Cardiac muscle cell (in vitro differentiated cells and primary cell): Measurements from ENCODE around the gene CFAP74. TPM values are rescaled to one million over a fixed set of nuclear protein-coding genes. Genes with fewer than 3 reads are reported as not detected.

Experiments
- DNase-seq, 2 donors: peaks; one replicate each; pipeline versions ENCODE4 v3.0.0 to v3.0.0-alpha.2; 2010 to 2017; ENCODE audit warnings: low read depth in 1 of 2, low spot score in 1 of 2
- H3K27ac ChIP-seq: fragments of 200-600 bp; sonication (generic); 2 replicates; pipeline ENCODE4 v1.5.1; 2016
- H3K27me3 ChIP-seq: fragments of 200-600 bp; sonication (generic); 2 replicates; pipeline ENCODE4 v1.6.0; 2016; ENCODE audit warnings: control low read depth
- H3K36me3 ChIP-seq: fragments of 200-600 bp; sonication (generic); 2 replicates; pipeline ENCODE4 v1.5.1; 2016; ENCODE audit warnings: control low read depth
- H3K4me1 ChIP-seq: fragments of 200-600 bp; sonication (generic); 2 replicates; pipeline ENCODE4 v1.8.1; 2017; ENCODE audit warnings: low read depth, mild to moderate bottlenecking, mixed run types
- H3K4me3 ChIP-seq: fragments of 200-600 bp; sonication (generic); 2 replicates; pipeline ENCODE4 v1.5.1; 2016; ENCODE audit warnings: mild to moderate bottlenecking
- H3K9me3 ChIP-seq: fragments of 200-600 bp; sonication (generic); 2 replicates; pipeline ENCODE4 v1.5.1; 2017; ENCODE audit warnings: low read depth, mild to moderate bottlenecking, control low read depth
- polyA plus RNA-seq: library from polyadenylated mRNA; unstranded; fragments of >200 nt; fragmentation: Nextera tagmentation; extraction: Ambion mirVana; gene quantifications from 2 replicates; pipeline ENCODE4 v1.2.1, GENCODE V29; 2016
- total RNA-seq: library from RNA; depleted of rRNA; stranded (reverse); fragments of >200 nt; gene quantifications from 2 replicates; pipeline ENCODE4 v1.2.3, GENCODE V29; 2016
- TF ChIP-seq, protein P1 (sequence below): IDR thresholded peaks from 2 replicates; pipeline ENCODE4 v1.5.1; 2012; ENCODE audit warnings: low read depth, mild to moderate bottlenecking, low read length

The CFAP74 gene
- total and polyA plus RNA-seq, 2 experiments from 2014 or later = 0.63 to 1.7 TPM

DNA sequence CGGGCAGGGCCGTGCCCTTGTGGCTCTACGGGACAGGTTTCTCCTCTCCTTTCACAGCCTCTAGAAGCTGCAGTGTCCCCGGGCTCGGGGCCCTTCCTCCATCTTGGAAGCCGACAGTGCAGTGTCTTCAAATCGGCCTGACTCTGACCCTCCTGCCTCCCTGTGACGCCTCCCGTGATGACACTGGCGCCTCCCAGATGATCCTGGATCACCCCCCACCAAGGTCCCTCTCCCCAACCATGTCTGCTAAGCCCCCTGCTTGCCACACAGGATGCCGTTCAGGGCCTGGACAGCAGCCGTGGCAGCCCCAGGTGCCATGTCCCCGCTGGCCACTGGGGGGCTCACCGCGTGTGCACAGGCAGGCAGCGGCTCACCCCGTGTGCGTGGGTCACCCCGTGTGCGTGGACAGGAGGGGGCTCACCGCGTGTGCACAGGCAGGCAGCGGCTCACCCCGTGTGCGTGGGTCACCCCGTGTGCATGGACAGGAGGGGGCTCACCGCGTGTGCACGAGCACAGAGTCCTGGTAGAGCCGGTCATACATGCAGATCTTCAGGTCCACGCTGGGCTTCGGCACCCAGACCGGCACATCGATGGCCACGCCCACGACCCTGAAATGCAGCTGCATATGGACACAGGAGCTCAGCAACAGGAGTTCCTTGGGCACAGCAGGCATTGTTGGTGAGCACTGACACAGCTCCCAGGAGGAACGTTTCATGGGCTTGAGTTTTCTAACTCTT lies 59.6 kb downstream of the CFAP74 start:
- Histone ChIP-seq H3K4me1 (peaks cover 3% of the 10 kb centered on the region), H3K27ac (no peak overlapping the region), H3K27me3 (no peaks in the 10 kb centered on the region), H3K9me3 (no peaks in the 10 kb centered on the region), H3K36me3 (no peaks in the 10 kb centered on the region), H3K4me3 (peak overlapping the region; percentile 24)
- TF ChIP-seq, protein P1, sequence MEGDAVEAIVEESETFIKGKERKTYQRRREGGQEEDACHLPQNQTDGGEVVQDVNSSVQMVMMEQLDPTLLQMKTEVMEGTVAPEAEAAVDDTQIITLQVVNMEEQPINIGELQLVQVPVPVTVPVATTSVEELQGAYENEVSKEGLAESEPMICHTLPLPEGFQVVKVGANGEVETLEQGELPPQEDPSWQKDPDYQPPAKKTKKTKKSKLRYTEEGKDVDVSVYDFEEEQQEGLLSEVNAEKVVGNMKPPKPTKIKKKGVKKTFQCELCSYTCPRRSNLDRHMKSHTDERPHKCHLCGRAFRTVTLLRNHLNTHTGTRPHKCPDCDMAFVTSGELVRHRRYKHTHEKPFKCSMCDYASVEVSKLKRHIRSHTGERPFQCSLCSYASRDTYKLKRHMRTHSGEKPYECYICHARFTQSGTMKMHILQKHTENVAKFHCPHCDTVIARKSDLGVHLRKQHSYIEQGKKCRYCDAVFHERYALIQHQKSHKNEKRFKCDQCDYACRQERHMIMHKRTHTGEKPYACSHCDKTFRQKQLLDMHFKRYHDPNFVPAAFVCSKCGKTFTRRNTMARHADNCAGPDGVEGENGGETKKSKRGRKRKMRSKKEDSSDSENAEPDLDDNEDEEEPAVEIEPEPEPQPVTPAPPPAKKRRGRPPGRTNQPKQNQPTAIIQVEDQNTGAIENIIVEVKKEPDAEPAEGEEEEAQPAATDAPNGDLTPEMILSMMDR = peak; percentile 87
- DNase-seq = peak; percentile 42 to 73

DNA sequence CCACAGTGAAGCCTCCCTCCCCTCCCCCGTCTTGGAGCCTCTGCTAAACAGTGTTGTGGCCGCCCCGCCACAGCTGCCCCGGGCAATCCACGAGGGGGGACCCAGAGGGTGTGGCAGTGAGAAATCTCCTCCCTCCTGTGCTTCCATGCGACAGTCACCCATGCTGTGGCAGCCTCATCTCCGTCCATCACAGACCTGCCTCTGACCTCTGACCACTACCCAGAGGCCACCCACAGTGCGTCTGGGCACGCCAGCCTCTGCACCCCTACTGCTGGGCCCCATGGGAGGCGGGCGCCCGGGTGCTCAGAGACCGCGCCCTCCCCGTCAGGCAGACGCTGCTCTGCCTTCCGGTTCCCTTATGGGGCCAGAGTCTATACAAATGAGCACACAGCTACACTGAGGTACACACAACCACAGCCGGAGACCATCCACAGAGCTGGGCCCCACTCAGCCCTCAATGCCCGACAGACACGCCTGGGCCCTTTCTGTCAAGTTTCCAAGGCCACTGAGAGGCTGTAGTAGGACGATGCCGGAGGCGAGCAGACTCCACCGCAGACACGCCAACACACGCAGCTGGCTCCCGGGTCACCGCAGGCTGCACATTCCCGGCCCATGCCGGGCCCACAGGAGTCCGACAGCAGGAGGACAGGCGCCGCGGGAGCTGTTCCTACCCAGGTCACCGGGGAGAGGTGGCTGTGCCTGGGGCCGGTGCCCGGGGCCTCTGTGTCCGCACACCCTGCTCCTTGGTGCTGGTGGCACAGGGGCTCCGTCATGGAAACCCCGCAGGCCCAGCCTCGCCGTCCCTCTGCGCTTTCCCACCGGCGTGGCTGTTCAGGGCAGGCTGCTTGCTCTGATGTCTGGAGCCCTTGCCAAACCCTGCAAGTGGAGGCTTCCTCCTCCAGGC lies 60.6 kb downstream of the CFAP74 start:
- no peak overlapping the region for H3K27ac ChIP-seq
- DNase-seq = no peak
- peaks cover 3% of the 10 kb centered on the region for H3K4me1 ChIP-seq
- H3K9me3 ChIP-seq = no peaks in the 10 kb centered on the region
- H3K27me3 ChIP-seq = no peaks in the 10 kb centered on the region
- H3K36me3 ChIP-seq = no peaks in the 10 kb centered on the region
- TF ChIP-seq, protein P1 = no peak
- no peak overlapping the region for H3K4me3 ChIP-seq

DNA sequence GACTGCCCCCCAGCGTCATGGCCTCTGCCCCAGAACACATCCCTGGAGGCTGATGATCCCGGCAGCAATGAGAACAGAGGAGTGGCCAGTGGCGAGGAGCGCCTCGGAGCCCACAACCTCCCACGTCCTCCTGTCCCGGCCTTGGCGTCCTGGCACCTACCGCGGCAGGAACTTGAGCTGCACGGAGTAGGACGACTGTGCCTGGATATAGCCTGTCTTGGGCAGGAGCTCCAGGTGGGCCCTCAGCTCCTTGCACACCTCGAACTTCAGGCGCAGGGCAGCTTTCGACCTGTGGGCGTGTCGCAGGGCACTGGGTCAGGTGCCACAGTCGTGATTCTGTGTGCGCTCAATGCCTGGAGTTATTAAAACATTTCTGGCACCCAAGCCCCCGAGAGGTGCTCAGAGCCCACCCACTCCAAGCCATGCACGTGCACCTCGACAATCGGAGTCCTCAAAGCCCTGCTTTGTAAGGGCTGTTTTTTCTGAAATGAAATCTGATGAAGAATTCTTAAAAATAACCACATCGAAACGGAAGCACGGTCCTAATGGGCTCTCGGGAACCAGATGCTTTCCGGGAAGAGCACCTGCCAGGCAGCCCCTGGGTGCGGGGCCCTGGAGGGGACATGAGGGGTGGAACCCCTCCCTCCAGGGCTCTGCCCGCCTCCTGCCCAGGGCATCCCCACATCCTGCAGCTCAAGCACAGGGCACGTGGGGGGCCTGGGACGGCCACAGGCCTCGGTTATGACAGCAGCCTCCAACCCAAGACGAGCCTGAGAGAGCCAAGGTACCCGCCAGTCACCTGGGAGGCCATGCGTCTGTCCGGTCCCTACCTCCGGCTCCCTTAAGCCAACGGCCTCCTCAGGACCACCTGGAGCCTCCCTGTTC lies 61.5 kb downstream of the CFAP74 start:
- Histone ChIP-seq H3K36me3 (no peaks in the 10 kb centered on the region), H3K4me3 (no peak overlapping the region), H3K27ac (no peak overlapping the region), H3K27me3 (no peaks in the 10 kb centered on the region), H3K9me3 (no peaks in the 10 kb centered on the region), H3K4me1 (peaks cover 3% of the 10 kb centered on the region)
- no peak for DNase-seq
- TF ChIP-seq, protein P1 = no peak

DNA sequence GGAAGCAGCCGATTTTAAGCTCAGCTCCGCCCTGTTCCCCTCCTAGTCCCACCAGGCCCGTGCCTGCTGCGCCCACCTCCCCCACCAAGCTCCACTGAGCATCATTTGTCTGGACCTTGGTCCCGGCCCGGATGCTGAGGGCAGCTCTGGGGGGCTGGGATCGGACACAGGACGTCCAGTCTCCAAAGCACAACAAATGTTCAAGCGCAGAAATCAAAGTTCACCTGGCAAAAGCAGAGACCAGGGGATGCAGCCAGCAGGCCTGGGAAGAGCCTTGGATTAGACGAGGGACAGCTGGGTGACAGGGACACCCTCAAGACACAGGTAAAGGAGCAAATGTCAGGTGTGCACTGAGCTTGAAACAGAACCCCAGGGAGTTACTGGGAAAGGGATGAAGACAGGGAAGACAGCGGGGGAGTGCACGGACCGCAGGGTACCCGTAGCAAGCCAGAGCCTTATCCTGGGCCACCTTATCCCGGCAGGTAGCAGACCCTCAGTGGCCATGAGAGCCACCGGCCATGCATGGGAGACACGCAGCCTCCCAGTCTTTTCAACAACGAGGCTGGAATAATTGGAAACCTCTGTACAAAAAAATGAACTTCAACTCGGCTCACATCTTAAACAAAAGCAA lies 62.3 kb downstream of the CFAP74 start:
- TF ChIP-seq, protein P1 = no peak
- no peak overlapping the region for H3K4me3 ChIP-seq
- H3K27me3 ChIP-seq = no peaks in the 10 kb centered on the region
- H3K9me3 ChIP-seq = no peaks in the 10 kb centered on the region
- no peak overlapping the region for H3K27ac ChIP-seq
- no peaks in the 10 kb centered on the region for H3K36me3 ChIP-seq
- DNase-seq = no peak
- no peaks in the 10 kb centered on the region for H3K4me1 ChIP-seq

DNA sequence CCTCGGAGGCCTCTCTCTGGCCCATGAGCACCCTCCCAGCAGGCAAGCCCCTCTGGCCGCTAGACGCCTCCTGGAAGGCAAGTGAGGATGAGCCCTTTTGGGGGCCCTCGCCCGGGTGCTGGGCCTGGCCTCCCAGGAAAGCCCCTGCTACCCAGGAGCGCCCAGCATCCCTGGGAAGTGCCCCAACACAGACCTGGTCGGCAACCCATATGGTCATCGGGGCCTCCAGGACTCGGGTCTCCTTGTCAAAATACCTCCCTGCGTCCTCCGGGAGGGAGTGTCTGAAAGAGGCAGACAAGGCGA lies 63.5 kb downstream of the CFAP74 start:
- Histone ChIP-seq H3K36me3 (no peaks in the 10 kb centered on the region), H3K9me3 (no peaks in the 10 kb centered on the region)

More for the DNA sequence above, 63.5 kb downstream of the CFAP74 start:
- H3K4me3 ChIP-seq = no peak overlapping the region
- no peaks in the 10 kb centered on the region for H3K27me3 ChIP-seq
- no peak for DNase-seq
- TF ChIP-seq, protein P1 = no peak
- no peak overlapping the region for H3K27ac ChIP-seq
- no peaks in the 10 kb centered on the region for H3K4me1 ChIP-seq
